ENCODE measurements around the gene CHST15. TPM values are rescaled to one million over a fixed set of nuclear protein-coding genes. Genes with fewer than 3 reads are reported as not detected.

CHST15 gene
- polyA plus RNA-seq (ENCODE audit: insufficient read length in 3 of 3): 10 to 100 TPM; 17.5 to 20.6 (median 19.3) TPM

- DNase-seq (ENCODE audit: low read depth in 3 of 3, low spot score in 2 of 3): peak in 1 of 3 donors; percentile 63
These were observed at the start of gene CHST15 for GRCh38 chr10:124092860-124093773. TSS of gene CHST15 (minus strand) at chr10:124093598. CDS start at chr10:124046212, 47,386 bp downstream.

GRCh38 chr10:124142960-124143359 is 49.6 kb upstream of the CHST15 start:
- DNase-seq (ENCODE audit: low read depth in 3 of 3, low spot score in 2 of 3): no peak

- DNase-seq (ENCODE audit: low read depth in 3 of 3, low spot score in 2 of 3): no peak
These were observed 48.8 kb upstream of the CHST15 start for GRCh38 chr10:124142006-124142739.

- DNase-seq (ENCODE audit: low read depth in 3 of 3, low spot score in 2 of 3): no peak
These were observed 45.5 kb upstream of the CHST15 start for GRCh38 chr10:124138883-124139348.

- DNase-seq (ENCODE audit: low read depth in 3 of 3, low spot score in 2 of 3): no peak
These were observed 44.9 kb upstream of the CHST15 start for GRCh38 chr10:124138195-124138882.

GRCh38 chr10:124134251-124134893 is 41.0 kb upstream of the CHST15 start:
- no peak for DNase-seq (ENCODE audit: low read depth in 3 of 3, low spot score in 2 of 3)

GRCh38 chr10:124132876-124133275 is 39.5 kb upstream of the CHST15 start:
- no peak for DNase-seq (ENCODE audit: low read depth in 3 of 3, low spot score in 2 of 3)

- no peak for DNase-seq (ENCODE audit: low read depth in 3 of 3, low spot score in 2 of 3)
These were observed 38.9 kb upstream of the CHST15 start for GRCh38 chr10:124132306-124132705.

- DNase-seq (ENCODE audit: low read depth in 3 of 3, low spot score in 2 of 3): no peak
These were observed 37.8 kb upstream of the CHST15 start for GRCh38 chr10:124131172-124131571.

- no peak for DNase-seq (ENCODE audit: low read depth in 3 of 3, low spot score in 2 of 3)
These were observed 37.0 kb upstream of the CHST15 start for GRCh38 chr10:124130198-124130900.

- DNase-seq (ENCODE audit: low read depth in 3 of 3, low spot score in 2 of 3): no peak
These were observed 36.1 kb upstream of the CHST15 start for GRCh38 chr10:124129471-124129870.

- no peak for DNase-seq (ENCODE audit: low read depth in 3 of 3, low spot score in 2 of 3)
These were observed 35.4 kb upstream of the CHST15 start for GRCh38 chr10:124128811-124129145.

GRCh38 chr10:124127965-124128810 is 34.8 kb upstream of the CHST15 start:
- DNase-seq (ENCODE audit: low read depth in 3 of 3, low spot score in 2 of 3): no peak

- DNase-seq (ENCODE audit: low read depth in 3 of 3, low spot score in 2 of 3): no peak
These were observed 34.2 kb upstream of the CHST15 start for GRCh38 chr10:124127563-124127962.

- DNase-seq (ENCODE audit: low read depth in 3 of 3, low spot score in 2 of 3): no peak
These were observed 33.6 kb upstream of the CHST15 start for GRCh38 chr10:124126983-124127385.

- no peak for DNase-seq (ENCODE audit: low read depth in 3 of 3, low spot score in 2 of 3)
These were observed 33.0 kb upstream of the CHST15 start for GRCh38 chr10:124126145-124126982.

- no peak for DNase-seq (ENCODE audit: low read depth in 3 of 3, low spot score in 2 of 3)
These were observed 32.1 kb upstream of the CHST15 start for GRCh38 chr10:124125305-124126116.

Data from right renal cortex interstitium (tissue), 3 donors.